Hepatocyte (in vitro differentiated cells): ENCODE data around the gene SIM2. TPM values are rescaled to one million over a fixed set of nuclear protein-coding genes. Genes with fewer than 3 reads are reported as not detected.

Experiments
- DNase-seq: peaks from one replicate; pipeline ENCODE4 v3.0.0-alpha.2; 2016; ENCODE audit warnings: low spot score
- H2AFZ ChIP-seq: fragments of 200-600 bp; sonication (generic); 2 replicates; pipeline ENCODE4 v1.6.0; 2016; ENCODE audit warnings: antibody characterized with exemption, mild to moderate bottlenecking
- H3K27ac ChIP-seq: fragments of 200-600 bp; sonication (generic); 2 replicates; pipeline ENCODE4 v1.5.1; 2016; ENCODE audit warnings: mild to moderate bottlenecking
- H3K27me3 ChIP-seq: fragments of 200-600 bp; sonication (generic); 2 replicates; pipeline ENCODE4 v1.6.1; 2016
- H3K36me3 ChIP-seq: fragments of 200-600 bp; sonication (generic); replicated peaks from 2 replicates; pipeline ENCODE4 v1.5.1; 2016; ENCODE audit warnings: low read depth; ENCODE audit not compliant: insufficient read depth
- H3K4me1 ChIP-seq: fragments of 200-600 bp; sonication (generic); 2 replicates; pipeline ENCODE4 v1.5.1; 2016; ENCODE audit warnings: mild to moderate bottlenecking, moderate library complexity; ENCODE audit not compliant: insufficient read depth
- H3K4me2 ChIP-seq: fragments of 200-600 bp; sonication (generic); 2 replicates; pipeline ENCODE4 v1.6.0; 2016
- H3K4me3 ChIP-seq: fragments of 200-600 bp; sonication (generic); 2 replicates; pipeline ENCODE4 v1.5.1; 2016; ENCODE audit warnings: mild to moderate bottlenecking
- H3K79me2 ChIP-seq: fragments of 200-600 bp; sonication (generic); 2 replicates; pipeline ENCODE4 v1.6.0; 2017; ENCODE audit warnings: mild to moderate bottlenecking
- H3K9me2 ChIP-seq: fragments of 200-600 bp; sonication (generic); replicated peaks from 2 replicates; pipeline ENCODE4 v1.6.0; 2017; ENCODE audit warnings: mild to moderate bottlenecking; ENCODE audit not compliant: insufficient read depth
- H3K9me3 ChIP-seq: fragments of 200-600 bp; sonication (generic); 2 replicates; pipeline ENCODE4 v1.5.1; 2016; ENCODE audit warnings: low read depth, mild to moderate bottlenecking
- H4K20me1 ChIP-seq: fragments of 200-600 bp; sonication (generic); 2 replicates; pipeline ENCODE4 v1.6.0; 2016; ENCODE audit warnings: mild to moderate bottlenecking; ENCODE audit not compliant: insufficient read depth, poor library complexity, severe bottlenecking
- EZH2 ChIP-seq: fragments of 200-600 bp; sonication (generic); IDR thresholded peaks from 2 replicates; pipeline ENCODE4 v1.6.1; 2016; ENCODE audit warnings: antibody characterized with exemption, mild to moderate bottlenecking, borderline replicate concordance
- EZH2phosphoT487 ChIP-seq: fragments of 200-600 bp; sonication (generic); IDR thresholded peaks from one replicate; pipeline ENCODE4 v1.6.1; 2018; ENCODE audit warnings: antibody characterized with exemption, mild to moderate bottlenecking, low read depth, moderate library complexity; ENCODE audit not compliant: unreplicated experiment, severe bottlenecking
- whole genome bisulfite sequencing: methylation state at CpG from one replicate; pipeline ENCODE4 v1.1.6; 2016; ENCODE audit warnings: low lambda C conversion rate; ENCODE audit errors: missing lambda C conversion rate; 5-methylcytosine and 5-hydroxymethylcytosine counted together
- polyA plus RNA-seq: library from polyadenylated mRNA; unstranded; fragments of >200 nt; fragmentation: Nextera tagmentation; extraction: Ambion mirVana; gene quantifications from 2 replicates; pipeline ENCODE4 v1.2.1, GENCODE V29; 2016
- total RNA-seq: library from RNA; depleted of rRNA; stranded (reverse); fragments of >200 nt; gene quantifications from 2 replicates; pipeline ENCODE4 v1.2.3, GENCODE V29; 2014
- TF ChIP-seq, protein P1 (sequence below): fragments of 200-600 bp; sonication (generic); IDR thresholded peaks from 2 replicates; pipeline ENCODE4 v1.5.1; 2016; ENCODE audit warnings: antibody characterized with exemption, mild to moderate bottlenecking; ENCODE audit not compliant: poor library complexity

The SIM2 gene
- total and polyA plus RNA-seq, 2 experiments from 2014 or later, result 0.20 to 0.35 TPM

DNA sequence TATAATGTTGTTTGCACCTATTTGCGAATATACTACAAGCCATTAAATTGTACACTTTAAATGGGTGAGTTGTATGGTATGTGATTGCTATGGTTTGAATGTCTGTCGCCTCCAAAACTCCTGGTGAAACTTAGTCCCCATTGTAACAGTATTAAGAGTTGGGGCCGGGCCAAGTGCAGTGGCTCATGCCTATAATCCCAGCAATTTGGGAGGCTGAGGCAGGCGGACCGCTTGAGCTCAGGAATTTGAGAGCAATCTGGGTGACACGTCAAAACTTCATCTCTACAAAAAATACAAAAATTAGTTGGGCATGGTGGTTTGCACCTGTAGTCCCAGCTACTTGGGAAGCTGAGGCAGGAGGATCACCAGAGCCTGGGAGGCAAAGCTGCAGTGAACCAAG is 12.0 kb upstream of the SIM2 start:
- WGBS, result 89% methylated on average over 6 of the region's 6 CpGs
- Histone ChIP-seq H3K36me3 (no peaks in the 10 kb centered on the region), H3K27me3 (peaks cover 83% of the 10 kb centered on the region)

DNA sequence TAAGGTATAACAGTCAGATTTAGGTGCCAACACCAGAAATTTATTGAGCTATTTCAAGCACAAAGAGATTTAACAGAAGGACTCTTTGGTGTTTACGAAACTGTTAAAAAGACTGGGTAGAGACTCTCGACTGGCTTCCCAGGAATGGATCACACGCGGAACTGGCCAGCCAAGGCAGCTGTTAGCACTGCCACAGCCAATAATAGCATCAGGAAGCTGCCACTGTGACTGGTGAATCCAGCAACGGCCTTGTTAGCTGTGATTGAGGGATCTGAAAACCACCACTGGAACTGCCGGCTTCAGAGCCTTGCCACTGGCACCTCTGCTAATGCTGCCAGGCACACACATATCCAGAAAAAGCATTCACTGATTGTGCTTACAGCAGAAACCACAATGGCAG is 10.6 kb upstream of the SIM2 start:
- 71% methylated on average over 6 of the region's 6 CpGs for WGBS
- H3K4me3 ChIP-seq, result no peak overlapping the region
- TF ChIP-seq, protein P1, sequence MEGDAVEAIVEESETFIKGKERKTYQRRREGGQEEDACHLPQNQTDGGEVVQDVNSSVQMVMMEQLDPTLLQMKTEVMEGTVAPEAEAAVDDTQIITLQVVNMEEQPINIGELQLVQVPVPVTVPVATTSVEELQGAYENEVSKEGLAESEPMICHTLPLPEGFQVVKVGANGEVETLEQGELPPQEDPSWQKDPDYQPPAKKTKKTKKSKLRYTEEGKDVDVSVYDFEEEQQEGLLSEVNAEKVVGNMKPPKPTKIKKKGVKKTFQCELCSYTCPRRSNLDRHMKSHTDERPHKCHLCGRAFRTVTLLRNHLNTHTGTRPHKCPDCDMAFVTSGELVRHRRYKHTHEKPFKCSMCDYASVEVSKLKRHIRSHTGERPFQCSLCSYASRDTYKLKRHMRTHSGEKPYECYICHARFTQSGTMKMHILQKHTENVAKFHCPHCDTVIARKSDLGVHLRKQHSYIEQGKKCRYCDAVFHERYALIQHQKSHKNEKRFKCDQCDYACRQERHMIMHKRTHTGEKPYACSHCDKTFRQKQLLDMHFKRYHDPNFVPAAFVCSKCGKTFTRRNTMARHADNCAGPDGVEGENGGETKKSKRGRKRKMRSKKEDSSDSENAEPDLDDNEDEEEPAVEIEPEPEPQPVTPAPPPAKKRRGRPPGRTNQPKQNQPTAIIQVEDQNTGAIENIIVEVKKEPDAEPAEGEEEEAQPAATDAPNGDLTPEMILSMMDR, result no peak
- TF ChIP-seq EZH2 (no peak), EZH2phosphoT487 (no peak)
- H3K27me3 ChIP-seq, result peaks cover 86% of the 10 kb centered on the region
- no peaks in the 10 kb centered on the region for H3K9me2 ChIP-seq
- no peak for DNase-seq
- H4K20me1 ChIP-seq, result no peaks in the 10 kb centered on the region
- no peak overlapping the region for H2AFZ ChIP-seq
- H3K27ac ChIP-seq, result no peak overlapping the region
- no peaks in the 10 kb centered on the region for H3K79me2 ChIP-seq
- H3K36me3 ChIP-seq, result no peaks in the 10 kb centered on the region
- H3K4me2 ChIP-seq, result no peak overlapping the region
- H3K9me3 ChIP-seq, result no peaks in the 10 kb centered on the region
- H3K4me1 ChIP-seq, result no peaks in the 10 kb centered on the region

More for the DNA sequence above, 12.0 kb upstream of the SIM2 start:
- no peaks in the 10 kb centered on the region for H4K20me1 ChIP-seq
- no peak for TF ChIP-seq EZH2phosphoT487
- TF ChIP-seq, protein P1, result no peak
- no peak for TF ChIP-seq EZH2
- no peak overlapping the region for H3K4me3 ChIP-seq
- H2AFZ ChIP-seq, result no peak overlapping the region
- H3K79me2 ChIP-seq, result no peaks in the 10 kb centered on the region
- H3K4me2 ChIP-seq, result no peak overlapping the region
- no peaks in the 10 kb centered on the region for H3K9me3 ChIP-seq
- no peaks in the 10 kb centered on the region for H3K4me1 ChIP-seq
- no peaks in the 10 kb centered on the region for H3K9me2 ChIP-seq
- no peak for DNase-seq
- H3K27ac ChIP-seq, result no peak overlapping the region

DNA sequence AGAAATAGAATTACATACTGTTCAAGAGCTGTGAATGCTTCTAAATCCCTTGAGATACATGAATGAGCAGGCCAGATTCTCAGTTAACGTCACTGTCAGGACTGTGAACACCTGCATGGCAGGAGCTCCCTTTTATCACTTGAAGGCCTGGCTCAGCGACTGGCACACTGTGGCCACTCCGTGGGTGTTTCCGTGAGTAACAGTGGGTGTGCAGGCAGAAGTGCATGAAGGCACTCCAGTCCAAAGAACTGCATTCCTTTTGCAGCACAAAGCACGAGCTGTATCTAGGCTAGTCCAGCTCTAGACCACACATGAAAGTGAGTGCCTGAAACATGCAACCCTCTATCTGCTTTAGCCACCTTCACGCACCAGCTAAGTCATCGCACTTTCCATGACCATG is 9.6 kb upstream of the SIM2 start:
- Histone ChIP-seq H3K4me1 (no peaks in the 10 kb centered on the region), H3K27me3 (peaks cover 90% of the 10 kb centered on the region), H3K79me2 (no peaks in the 10 kb centered on the region), H3K36me3 (no peaks in the 10 kb centered on the region), H4K20me1 (no peaks in the 10 kb centered on the region), H3K27ac (no peak overlapping the region), H3K9me3 (no peaks in the 10 kb centered on the region), H3K4me2 (no peak overlapping the region), H2AFZ (no peak overlapping the region), H3K9me2 (no peaks in the 10 kb centered on the region), H3K4me3 (no peak overlapping the region)
- no peak for TF ChIP-seq EZH2phosphoT487
- TF ChIP-seq, protein P1, result no peak
- no peak for TF ChIP-seq EZH2
- DNase-seq, result no peak
- 76% methylated on average over 7 of the region's 7 CpGs for WGBS
